Activated CD8-positive, alpha-beta memory T cell treated with anti-CD3 and anti-CD28 coated beads for 48 hours (primary cell): Measurements from ENCODE around the gene NCAPH2.

Experiments used
- DNase-seq, 3 experiments: peaks; one replicate each; pipeline ENCODE4 v3.0.0-alpha.2; 2020; ENCODE audit warnings: low read depth in 2 of 3, low spot score in 2 of 3

Gene NCAPH2

GRCh38 chr22:50545522-50546325 lies 37.7 kb downstream of the NCAPH2 start, which contains the start of gene KLHDC7B:
KLHDC7B (plus strand) TSS chr22:50545899; CDS start chr22:50546244, 345 bp downstream.
- no peak for DNase-seq

- no peak for DNase-seq
Measured at GRCh38 chr22:50546326-50547262, 38.6 kb downstream of the NCAPH2 start.

- no peak for DNase-seq
Measured at GRCh38 chr22:50547263-50547985, 39.4 kb downstream of the NCAPH2 start.

GRCh38 chr22:50548040-50548920 lies 40.3 kb downstream of the NCAPH2 start:
- no peak for DNase-seq

- no peak for DNase-seq
Measured at GRCh38 chr22:50548921-50549790, 41.1 kb downstream of the NCAPH2 start.

GRCh38 chr22:50550395-50550794 lies 42.4 kb downstream of the NCAPH2 start:
- DNase-seq = no peak

GRCh38 chr22:50551160-50551752 lies 43.2 kb downstream of the NCAPH2 start:
- DNase-seq = no peak

- DNase-seq = no peak
Measured at GRCh38 chr22:50553310-50553709, 45.3 kb downstream of the NCAPH2 start.

GRCh38 chr22:50556703-50557102 lies 48.7 kb downstream of the NCAPH2 start:
- DNase-seq = no peak

- DNase-seq = no peak
Measured at GRCh38 chr22:50560034-50560433, 52.0 kb downstream of the NCAPH2 start.

- no peak for DNase-seq
Measured at GRCh38 chr22:50561401-50562358, 53.7 kb downstream of the NCAPH2 start.

- peak; percentile 94 to 97 (median 94) for DNase-seq
Measured at GRCh38 chr22:50562523-50563412, 54.7 kb downstream of the NCAPH2 start, which contains the start of gene SYCE3. SYCE3 (minus strand) TSS chr22:50562919; CDS start chr22:50556405, 6,514 bp downstream.

- DNase-seq = no peak
Measured at GRCh38 chr22:50563413-50564160, 55.6 kb downstream of the NCAPH2 start.

- no peak for DNase-seq
Measured at GRCh38 chr22:50564289-50564688, 56.3 kb downstream of the NCAPH2 start.

GRCh38 chr22:50567721-50568252 lies 59.8 kb downstream of the NCAPH2 start:
- no peak for DNase-seq

- DNase-seq = no peak
Measured at GRCh38 chr22:50568626-50569025, 60.6 kb downstream of the NCAPH2 start.
